Prostate gland (tissue), 2 donors: ENCODE measurements around the gene TRAPPC14.

ENCODE experiments used
- CTCF ChIP-seq, 4 experiments: fragments of 200-600 bp in 2 of 4; fragments of 450-650 bp in 2 of 4; sonication (generic) in 2 of 4; IDR thresholded peaks; 1 replicate in 3 of 4; 2 replicates in 1 of 4; pipeline ENCODE4 v1.5.1; 2016 to 2019; ENCODE audit warnings: antibody characterized with exemption in 4 of 4, mild to moderate bottlenecking in 2 of 4, moderate library complexity in 2 of 4
- POLR2AphosphoS5 ChIP-seq: sonication (generic); formaldehyde crosslinking; IDR thresholded peaks from one replicate; pipeline ENCODE4 v1.6.1; 2017; ENCODE audit warnings: antibody characterized with exemption

- TF ChIP-seq POLR2AphosphoS5 (no peak), CTCF (IDR thresholded peaks at IDR 0.05) (no peak)
These were observed 26.4 kb downstream of the TRAPPC14 start for GRCh38 chr7:100132126-100132525.
